Measurements from ENCODE around the gene ZNF778. TPM values are rescaled to one million over a fixed set of nuclear protein-coding genes. Genes with fewer than 3 reads are reported as not detected.

The ZNF778 gene
- total and polyA plus RNA-seq, 2 of the 8 experiments (the other 6 are each of a cell fraction or from before 2014, with no cell fraction given) = 9.5 to 21.9 TPM

GRCh38 chr16:89261691-89262563 lies 44.4 kb downstream of the ZNF778 start:
- Histone ChIP-seq H2AK5ac (ENCODE audit: low read depth, low read length) (no peak overlapping the region), H4K20me1 (replicated peaks in 1 of 2; ENCODE audit: control insufficient read depth in 1 of 2, insufficient read depth in 2 of 2, low read length in 2 of 2) (peaks cover 0 to 7% of the 10 kb centered on the region in 2 experiments), H3K14ac (ENCODE audit: insufficient read length) (no peak overlapping the region), H3K27ac (ENCODE audit: low read depth, low read length) (no peak overlapping the region), H2BK120ac (replicated peaks; ENCODE audit: low read depth, low read length) (no peak overlapping the region), H3K4me2 (ENCODE audit: insufficient read depth in 1 of 2, low read depth in 2 of 2, low read length in 2 of 2) (no peak overlapping the region), H3K36me3 (ENCODE audit: control insufficient read depth in 2 of 4, insufficient read depth in 4 of 4, low read length in 3 of 4) (peaks cover 0 to 3% (median 1%) of the 10 kb centered on the region in 4 experiments; a peak in 4 of 8 replicates), H3K9me3 (ENCODE audit: insufficient read depth in 2 of 2, low read depth in 1 of 2, low read length in 1 of 2) (no peaks in the 10 kb centered on the region; a peak in 1 of 4 replicates), H3K56ac (replicated peaks; ENCODE audit: insufficient read length, low read depth, low read length) (no peak overlapping the region), H3K4ac (replicated peaks; ENCODE audit: insufficient read length, low read depth, low read length) (no peak overlapping the region), H3K9ac (replicated peaks in 1 of 4; ENCODE audit: extremely low read depth in 1 of 4, low read depth in 3 of 4, low read length in 3 of 4) (no peak overlapping the region), H3K4me3 (ENCODE audit: extremely low read depth in 1 of 4, insufficient read depth in 2 of 4, low read depth in 3 of 4, low read length in 4 of 4) (no peak overlapping the region), H3K27me3 (replicated peaks in 1 of 4; ENCODE audit: control insufficient read depth in 3 of 4, extremely low read depth in 1 of 4, insufficient read depth in 3 of 4, low read length in 3 of 4) (peaks cover 4 to 13% (median 11%) of the 10 kb centered on the region in 4 experiments; a peak in 6 of 7 replicates), H4K91ac (replicated peaks; ENCODE audit: insufficient read length, low read length) (no peak overlapping the region), H2AFZ (ENCODE audit: low read length) (no peak overlapping the region), H4K5ac (ENCODE audit: insufficient read length, low read depth, low read length) (no peak overlapping the region), H4K8ac (ENCODE audit: extremely low read depth, insufficient read depth, low read length) (peak overlapping the region; percentile 53; the same call in 1 of the 2 replicates), H3K79me1 (ENCODE audit: low read depth, low read length) (peaks cover 2% of the 10 kb centered on the region; the same call in 1 of the 2 replicates), H3K18ac (ENCODE audit: extremely low read depth, low read length) (no peak overlapping the region), H2BK15ac (ENCODE audit: low read length) (no peak overlapping the region), H3K23ac (ENCODE audit: insufficient read length) (no peak overlapping the region), H3K79me2 (ENCODE audit: control insufficient read depth in 1 of 2, insufficient read depth in 2 of 2, low read length in 2 of 2) (no peaks in the 10 kb centered on the region), H2BK12ac (ENCODE audit: low read depth, low read length) (no peak overlapping the region), H2BK5ac (ENCODE audit: low read depth, low read length) (no peak overlapping the region), H3K23me2 (ENCODE audit: low read depth, low read length) (peaks cover 6% of the 10 kb centered on the region; the same call in 1 of the 2 replicates), H2BK20ac (ENCODE audit: low read length) (no peak overlapping the region), H3K4me1 (replicated peaks in 1 of 4; ENCODE audit: control insufficient read depth in 3 of 4, insufficient read depth in 4 of 4, low read length in 3 of 4) (peaks cover 0 to 4% (median 0%) of the 10 kb centered on the region in 4 experiments; a peak in 1 of 7 replicates)
- 94% methylated on average over 26 of the region's 30 CpGs; no CpG with 5 or more reads in 1 of the 2 experiments for WGBS, 2 experiments (ENCODE audit: extremely low coverage in 1 of 2, insufficient coverage in 1 of 2, insufficient read length in 1 of 2, insufficient replicate concordance in 2 of 2, low coverage in 1 of 2, low lambda C conversion rate in 2 of 2, missing lambda C conversion rate in 1 of 2)
- POLR2A ChIA-PET (ENCODE audit: partially characterized antibody) = interaction anchor here (0.7 to 1.6 kb wide), 5 partner anchors 15 to 278 kb away, joined by 3 to 5 read pairs (median 3); no protein-coding TSS in a partner anchor
- CTCF ChIA-PET (ENCODE audit: partially characterized antibody) = interaction anchor here (0.7 to 4.6 kb wide), 4 partner anchors 16 to 295 kb away, joined by 3 to 26 read pairs (median 4); no protein-coding TSS in a partner anchor
- TF ChIP-seq CBX8 (IDR thresholded peaks at IDR 0.05; ENCODE audit: borderline replicate concordance, low read depth, low read length) (no peak), MAX (IDR thresholded peaks at IDR 0.05) (no peak), GTF2F1 (IDR thresholded peaks at IDR 0.05; ENCODE audit: borderline replicate concordance, low read depth, low read length) (no peak), SIRT6 (IDR thresholded peaks at IDR 0.05; ENCODE audit: low read length) (no peak), TAF7 (optimal IDR thresholded peaks at IDR 0.05; ENCODE audit: borderline replicate concordance, low read depth, low read length) (no peak)
- DNase-seq (ENCODE audit: low read depth in 1 of 2, low spot score in 2 of 2) (no peak), FAIRE-seq (no peak)
